Fibroblast of lung (primary cell): ENCODE results near the gene C1S.

ENCODE experiments used
- EZH2 ChIP-seq: IDR thresholded peaks from 2 replicates; pipeline ENCODE4 v1.5.1; 2012; ENCODE audit warnings: low read length, control low read depth, mild to moderate bottlenecking; ENCODE audit errors: missing control alignments
- TF ChIP-seq, protein P1 (sequence below), 2 donors: IDR thresholded peaks in 1 of 2; conservative IDR thresholded peaks in 1 of 2; 1 replicate in 1 of 2; 2 replicates in 1 of 2; pipeline ENCODE4 v1.5.1; 2011 to 2012; ENCODE audit warnings: low read length in 2 of 2, control low read depth in 1 of 2, inconsistent platforms in 1 of 2, low read depth in 1 of 2, mild to moderate bottlenecking in 1 of 2

GRCh38 chr12:7013101-7013500 lies 47.4 kb upstream of the C1S start:
- no peak for TF ChIP-seq EZH2
- TF ChIP-seq, protein P1, sequence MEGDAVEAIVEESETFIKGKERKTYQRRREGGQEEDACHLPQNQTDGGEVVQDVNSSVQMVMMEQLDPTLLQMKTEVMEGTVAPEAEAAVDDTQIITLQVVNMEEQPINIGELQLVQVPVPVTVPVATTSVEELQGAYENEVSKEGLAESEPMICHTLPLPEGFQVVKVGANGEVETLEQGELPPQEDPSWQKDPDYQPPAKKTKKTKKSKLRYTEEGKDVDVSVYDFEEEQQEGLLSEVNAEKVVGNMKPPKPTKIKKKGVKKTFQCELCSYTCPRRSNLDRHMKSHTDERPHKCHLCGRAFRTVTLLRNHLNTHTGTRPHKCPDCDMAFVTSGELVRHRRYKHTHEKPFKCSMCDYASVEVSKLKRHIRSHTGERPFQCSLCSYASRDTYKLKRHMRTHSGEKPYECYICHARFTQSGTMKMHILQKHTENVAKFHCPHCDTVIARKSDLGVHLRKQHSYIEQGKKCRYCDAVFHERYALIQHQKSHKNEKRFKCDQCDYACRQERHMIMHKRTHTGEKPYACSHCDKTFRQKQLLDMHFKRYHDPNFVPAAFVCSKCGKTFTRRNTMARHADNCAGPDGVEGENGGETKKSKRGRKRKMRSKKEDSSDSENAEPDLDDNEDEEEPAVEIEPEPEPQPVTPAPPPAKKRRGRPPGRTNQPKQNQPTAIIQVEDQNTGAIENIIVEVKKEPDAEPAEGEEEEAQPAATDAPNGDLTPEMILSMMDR (conservative IDR thresholded peaks at IDR 0.05 in 1 of 2, IDR thresholded peaks at IDR 0.05 in 1 of 2; ENCODE audit: low read depth in 1 of 2, low read length in 2 of 2): no peak
